Endothelial cell (in vitro differentiated cells): ENCODE results near the gene ULK1. TPM values are rescaled to one million over a fixed set of nuclear protein-coding genes. Genes with fewer than 3 reads are reported as not detected.

Source experiments
- DNase-seq: peaks from one replicate; pipeline ENCODE4 v3.0.0; 2021; ENCODE audit warnings: low spot score
- H3K27ac Mint-ChIP-seq: one replicate; pipeline ENCODE4 v1.8.0; 2021; ENCODE audit warnings: mixed read lengths, inconsistent platforms; ENCODE audit not compliant: unreplicated experiment
- H3K27me3 Mint-ChIP-seq: one replicate; pipeline ENCODE4 v1.8.0; 2021; ENCODE audit warnings: mild to moderate bottlenecking, moderate library complexity, mixed read lengths, inconsistent platforms; ENCODE audit not compliant: unreplicated experiment
- H3K36me3 Mint-ChIP-seq: one replicate; pipeline ENCODE4 v1.8.0; 2021; ENCODE audit warnings: mild to moderate bottlenecking, low read depth, mixed read lengths, inconsistent platforms; ENCODE audit not compliant: unreplicated experiment
- H3K4me1 Mint-ChIP-seq: one replicate; pipeline ENCODE4 v1.8.0; 2021; ENCODE audit warnings: mild to moderate bottlenecking, mixed read lengths, inconsistent platforms; ENCODE audit not compliant: unreplicated experiment
- H3K4me3 Mint-ChIP-seq: one replicate; pipeline ENCODE4 v1.8.0; 2021; ENCODE audit warnings: mild to moderate bottlenecking, mixed read lengths, inconsistent platforms; ENCODE audit not compliant: unreplicated experiment
- H3K9me3 Mint-ChIP-seq: one replicate; pipeline ENCODE4 v1.8.0; 2021; ENCODE audit warnings: mixed read lengths, inconsistent platforms; ENCODE audit not compliant: unreplicated experiment
- CTCF ChIP-seq: fragments of 200-600 bp; sonication (generic); IDR thresholded peaks from one replicate; pipeline ENCODE4 v1.5.0; 2021; ENCODE audit warnings: antibody characterized with exemption; ENCODE audit not compliant: unreplicated experiment
- total RNA-seq: library from RNA; stranded (reverse); fragmentation: NEBNext Ultra II Directional; extraction: Animal tissue kit (Norgen Biotek cat#: 25700); gene quantifications from one replicate; pipeline ENCODE4 v1.2.1, GENCODE V29; 2021; ENCODE audit not compliant: unreplicated experiment

The ULK1 gene
- total RNA-seq, 1 donor from 2014 or later: 53.7 TPM

- Mint-ChIP-seq H3K36me3 (peaks cover 6% of the 10 kb centered on the region), H3K27me3 (no peaks in the 10 kb centered on the region), H3K4me1 (no peaks in the 10 kb centered on the region), H3K27ac (no peak overlapping the region), H3K9me3 (no peaks in the 10 kb centered on the region), H3K4me3 (peak overlapping the region; percentile 21)
- no peak for TF ChIP-seq CTCF
- no peak for DNase-seq
Observed at GRCh38 chr12:131941116-131941986, 46.9 kb downstream of the ULK1 start.

GRCh38 chr12:131941987-131942341 is 47.5 kb downstream of the ULK1 start:
- Mint-ChIP-seq H3K27me3 (no peaks in the 10 kb centered on the region), H3K4me1 (no peaks in the 10 kb centered on the region), H3K27ac (no peak overlapping the region), H3K4me3 (no peak overlapping the region), H3K36me3 (peaks cover 6% of the 10 kb centered on the region), H3K9me3 (no peaks in the 10 kb centered on the region)
- no peak for TF ChIP-seq CTCF
- DNase-seq: no peak

- Mint-ChIP-seq H3K27me3 (no peaks in the 10 kb centered on the region), H3K4me1 (peaks cover 5% of the 10 kb centered on the region), H3K36me3 (peaks cover 6% of the 10 kb centered on the region), H3K9me3 (no peaks in the 10 kb centered on the region), H3K4me3 (no peak overlapping the region), H3K27ac (no peak overlapping the region)
- no peak for DNase-seq
- TF ChIP-seq CTCF: no peak
Observed at GRCh38 chr12:131942671-131943070, 48.2 kb downstream of the ULK1 start.

- no peak overlapping the region for H3K4me3 Mint-ChIP-seq
- no peaks in the 10 kb centered on the region for H3K9me3 Mint-ChIP-seq
- no peak for TF ChIP-seq CTCF
- H3K4me1 Mint-ChIP-seq: peaks cover 6% of the 10 kb centered on the region
- H3K36me3 Mint-ChIP-seq: peaks cover 6% of the 10 kb centered on the region
- H3K27ac Mint-ChIP-seq: no peak overlapping the region
- no peaks in the 10 kb centered on the region for H3K27me3 Mint-ChIP-seq
- no peak for DNase-seq
Observed at GRCh38 chr12:131943389-131943788, 49.0 kb downstream of the ULK1 start.

- H3K27ac Mint-ChIP-seq: peak overlapping the region; percentile 15
- peaks cover 6% of the 10 kb centered on the region for H3K4me1 Mint-ChIP-seq
- peak overlapping the region; percentile 19 for H3K4me3 Mint-ChIP-seq
- H3K9me3 Mint-ChIP-seq: no peaks in the 10 kb centered on the region
- H3K36me3 Mint-ChIP-seq: peaks cover 6% of the 10 kb centered on the region
- no peaks in the 10 kb centered on the region for H3K27me3 Mint-ChIP-seq
- no peak for DNase-seq
- no peak for TF ChIP-seq CTCF
Observed at GRCh38 chr12:131943876-131944275, 49.5 kb downstream of the ULK1 start.
